ENCODE results near the gene PURB.

DNA sequence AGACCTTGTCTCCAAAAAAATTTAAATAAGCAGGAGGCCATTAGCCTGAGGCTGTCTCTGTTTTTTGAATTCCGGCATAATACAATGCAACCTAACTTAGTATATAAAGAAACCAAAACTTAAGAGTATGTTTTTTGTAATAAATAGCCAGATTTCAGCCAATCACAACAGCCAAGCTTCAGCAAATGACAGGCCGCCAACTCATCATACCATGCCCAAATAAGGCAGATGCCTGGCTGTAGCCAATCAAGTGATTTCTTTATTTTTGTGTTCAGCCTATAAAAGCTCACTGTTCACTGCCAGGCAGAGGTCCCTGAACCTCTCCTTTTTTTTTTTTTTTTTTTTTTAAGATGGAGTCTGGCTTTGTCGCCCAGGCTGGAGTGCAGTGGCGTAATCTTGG, 12.7 kb upstream of the PURB start:
- TF ChIP-seq EZH2 (IDR thresholded peaks at IDR 0.05; ENCODE audit: insufficient read depth, poor library complexity, severe bottlenecking): no peak
- no peak for TF ChIP-seq EZH2phosphoT487 (IDR thresholded peaks at IDR 0.05; ENCODE audit: insufficient read depth, low read depth)
